Left ventricle myocardium superior (tissue), 1 donor: Measurements from ENCODE around the gene LDHA. TPM values are rescaled to one million over a fixed set of nuclear protein-coding genes. Genes with fewer than 3 reads are reported as not detected.

Source experiments
- ATAC-seq: fragments of 200-7000 bp; cut with Tn5 transposase; one replicate; pipeline ENCODE4 v1.9.1; 2020; ENCODE audit warnings: mild to moderate bottlenecking, moderate library complexity
- DNase-seq: peaks from one replicate; pipeline ENCODE4 v3.0.0-alpha.2; 2020
- intact Hi-C: fragments of 100-400 bp; cut with micrococcal nuclease; formaldehyde crosslinking; loops from one replicate; pipeline ENCODE4 v1.11.0; 2022
- microRNA-seq: library from miRNA; unstranded; fragments of <30 nt; microRNA quantifications from one replicate; pipeline ENCODE4 v1.2.0, GENCODE V29; 2020; ENCODE audit warnings: borderline number of aligned reads
- total RNA-seq: library from RNA; stranded (reverse); fragmentation: NEBNext Ultra II Directional; extraction: Animal tissue kit (Norgen Biotek cat#: 25700); gene quantifications from one replicate; pipeline ENCODE4 v1.2.1, GENCODE V29; 2021
- donor health status: DM: no; HTN: yes; CAD: no; lungs with severe emphysema.

LDHA gene
- total RNA-seq, 1 donor from 2014 or later = 332 TPM

DNA sequence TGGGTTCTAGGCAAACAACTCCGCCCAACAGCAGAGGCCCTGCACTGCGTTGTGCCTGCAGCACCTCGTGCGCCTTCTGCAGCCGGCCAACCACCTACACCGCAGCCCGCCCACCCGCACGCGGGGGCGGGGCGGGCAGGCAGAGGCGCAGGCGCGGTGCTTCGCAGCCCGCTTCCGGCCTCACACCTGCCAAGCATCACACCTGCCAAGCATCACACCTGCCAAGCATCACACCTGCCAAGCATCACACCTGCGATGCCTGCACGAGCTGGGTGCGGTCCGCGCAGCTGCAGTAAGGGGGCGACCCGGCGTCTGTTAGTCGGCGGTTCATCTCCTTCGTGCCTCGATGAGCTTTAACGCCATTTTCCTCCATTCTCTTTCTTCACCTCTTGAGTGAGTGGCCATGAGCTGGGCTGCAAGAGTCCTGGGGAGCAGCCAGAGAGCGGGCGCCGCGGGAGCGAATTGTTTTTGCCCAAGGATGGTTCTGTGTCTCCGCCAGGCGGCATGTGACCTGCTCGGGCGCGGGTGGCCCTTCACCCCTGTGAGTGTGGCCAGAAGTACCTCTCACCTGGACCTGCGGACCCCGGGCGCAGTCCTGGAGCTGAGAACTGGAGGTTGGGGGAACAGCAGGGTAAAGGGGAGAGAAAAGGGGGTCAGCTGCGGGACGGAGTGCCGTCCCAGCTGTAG, 61.5 kb downstream of the LDHA start, which contains the start of gene LDHAL6A:
TSS of gene LDHAL6A (plus strand) at position 171 of the 687 bp plus-strand sequence. CDS start 825 bp downstream, outside the sequence.
- ATAC-seq (no peak), DNase-seq (no peak)
- intact Hi-C loops = no loop called here

DNA sequence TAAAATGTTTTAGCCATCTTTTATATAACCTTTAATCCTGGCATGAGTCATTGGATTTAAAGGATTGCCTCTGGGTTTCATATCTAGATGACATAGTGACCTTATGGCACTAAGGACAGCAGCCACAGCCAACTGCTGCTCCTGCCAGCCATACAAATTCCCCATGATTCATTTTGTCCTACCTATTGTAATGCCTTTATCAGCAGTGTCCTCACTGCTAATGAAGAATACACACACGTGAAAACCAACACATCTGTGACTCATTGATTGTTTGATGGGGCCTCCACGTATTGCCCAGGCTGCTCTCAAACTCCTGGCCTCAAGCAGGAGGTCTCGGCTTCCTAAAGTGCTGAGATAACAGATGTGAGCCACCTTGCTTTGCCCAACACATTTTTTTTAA, 63.1 kb downstream of the LDHA start:
- intact Hi-C loops = no loop called here
- ATAC-seq (no peak), DNase-seq (no peak)

Small RNAs within 50 kb of the gene (microRNA-seq; reads per million reads assigned to microRNA genes)
- not detected for gene MIR3159

Other genes starting within 250 kb of the LDHA start
- not detected for gene MRGPRX4, start 221.7 kb upstream of the LDHA start, total RNA-seq
- not detected for gene SAA4, start 157.8 kb upstream of the LDHA start, total RNA-seq
- 2.8 TPM for gene SAA2, start 145.9 kb upstream of the LDHA start, total RNA-seq
- gene SAA1, start 128.3 kb upstream of the LDHA start, total RNA-seq = 7.1 TPM
- gene HPS5, start 72.4 kb upstream of the LDHA start, total RNA-seq = 12.4 TPM
- 26.6 TPM for gene GTF2H1, start 72.0 kb upstream of the LDHA start, total RNA-seq
- gene LDHC, start 17.8 kb downstream of the LDHA start, total RNA-seq = not detected
- gene LDHAL6A, start 61.3 kb downstream of the LDHA start, total RNA-seq = not detected
- gene TSG101, start 132.4 kb downstream of the LDHA start, total RNA-seq = 63.3 TPM
- 18.5 TPM for gene UEVLD, start 194.2 kb downstream of the LDHA start, total RNA-seq
- gene MISFA, start 205.2 kb downstream of the LDHA start, total RNA-seq = 10.3 TPM
- 9.4 TPM for gene SPTY2D1, start 239.8 kb downstream of the LDHA start, total RNA-seq